Suprapubic skin (tissue), 4 donors: ENCODE data around the gene ATG4A.

Source experiments
- POLR2A ChIP-seq, 2 donors: fragments of 450-650 bp; IDR thresholded peaks; one replicate each; pipeline ENCODE4 v1.6.1; 2017; ENCODE audit warnings: antibody characterized with exemption in 2 of 2, mild to moderate bottlenecking in 2 of 2, moderate library complexity in 2 of 2
- POLR2AphosphoS5 ChIP-seq, 3 donors: sonication (generic); formaldehyde crosslinking; IDR thresholded peaks; one replicate each; pipeline ENCODE4 v1.6.1; 2017; ENCODE audit warnings: antibody characterized with exemption in 3 of 3
- TF ChIP-seq, protein P1 (sequence below), 2 donors: fragments of 200-600 bp in 1 of 2; fragments of 450-650 bp in 1 of 2; sonication (generic) in 1 of 2; IDR thresholded peaks; one replicate each; pipeline ENCODE4 v1.5.1; 2016 to 2019; ENCODE audit warnings: antibody characterized with exemption in 2 of 2, mild to moderate bottlenecking in 1 of 2, moderate library complexity in 1 of 2

- no peak for TF ChIP-seq POLR2A (IDR thresholded peaks at IDR 0.05)
- TF ChIP-seq, protein P1, sequence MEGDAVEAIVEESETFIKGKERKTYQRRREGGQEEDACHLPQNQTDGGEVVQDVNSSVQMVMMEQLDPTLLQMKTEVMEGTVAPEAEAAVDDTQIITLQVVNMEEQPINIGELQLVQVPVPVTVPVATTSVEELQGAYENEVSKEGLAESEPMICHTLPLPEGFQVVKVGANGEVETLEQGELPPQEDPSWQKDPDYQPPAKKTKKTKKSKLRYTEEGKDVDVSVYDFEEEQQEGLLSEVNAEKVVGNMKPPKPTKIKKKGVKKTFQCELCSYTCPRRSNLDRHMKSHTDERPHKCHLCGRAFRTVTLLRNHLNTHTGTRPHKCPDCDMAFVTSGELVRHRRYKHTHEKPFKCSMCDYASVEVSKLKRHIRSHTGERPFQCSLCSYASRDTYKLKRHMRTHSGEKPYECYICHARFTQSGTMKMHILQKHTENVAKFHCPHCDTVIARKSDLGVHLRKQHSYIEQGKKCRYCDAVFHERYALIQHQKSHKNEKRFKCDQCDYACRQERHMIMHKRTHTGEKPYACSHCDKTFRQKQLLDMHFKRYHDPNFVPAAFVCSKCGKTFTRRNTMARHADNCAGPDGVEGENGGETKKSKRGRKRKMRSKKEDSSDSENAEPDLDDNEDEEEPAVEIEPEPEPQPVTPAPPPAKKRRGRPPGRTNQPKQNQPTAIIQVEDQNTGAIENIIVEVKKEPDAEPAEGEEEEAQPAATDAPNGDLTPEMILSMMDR (IDR thresholded peaks at IDR 0.05) = no peak
- no peak for TF ChIP-seq POLR2AphosphoS5 (IDR thresholded peaks at IDR 0.05)
Observed at GRCh38 chrX:108171671-108172070, 80.1 kb downstream of the ATG4A start.
